Astrocyte (in vitro differentiated cells and primary cell): ENCODE data around the gene ANKUB1.

ENCODE experiments used
- EZH2 ChIP-seq: IDR thresholded peaks from 2 replicates; pipeline ENCODE4 v1.6.1; 2012; ENCODE audit warnings: mild to moderate bottlenecking, low read length, inconsistent platforms; ENCODE audit not compliant: insufficient read depth
- TF ChIP-seq, protein P1 (sequence below): IDR thresholded peaks from 2 replicates; pipeline ENCODE4 v1.5.1; 2011; ENCODE audit warnings: low read depth, mild to moderate bottlenecking, inconsistent platforms, low read length, moderate library complexity; ENCODE audit not compliant: insufficient read depth

DNA sequence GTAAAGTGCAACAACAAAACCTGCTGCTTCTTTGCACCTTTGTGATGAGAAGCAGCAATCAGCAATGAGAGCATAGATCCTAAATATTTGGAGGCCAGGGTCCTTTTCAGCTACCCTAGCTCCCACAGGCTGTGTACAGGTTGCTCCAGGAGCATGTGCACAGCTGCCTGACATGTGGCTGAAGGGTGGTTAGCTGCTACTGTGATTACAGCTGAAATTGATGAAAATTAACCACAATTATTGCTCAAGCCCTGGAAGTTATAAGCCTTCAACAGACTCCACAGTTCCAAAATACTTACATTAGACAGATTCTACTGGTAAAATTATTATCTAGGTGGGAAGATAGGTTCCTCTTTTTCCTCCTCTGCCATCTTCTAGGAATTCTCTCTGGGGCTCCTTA is 68.6 kb downstream of the ANKUB1 start:
- TF ChIP-seq, protein P1, sequence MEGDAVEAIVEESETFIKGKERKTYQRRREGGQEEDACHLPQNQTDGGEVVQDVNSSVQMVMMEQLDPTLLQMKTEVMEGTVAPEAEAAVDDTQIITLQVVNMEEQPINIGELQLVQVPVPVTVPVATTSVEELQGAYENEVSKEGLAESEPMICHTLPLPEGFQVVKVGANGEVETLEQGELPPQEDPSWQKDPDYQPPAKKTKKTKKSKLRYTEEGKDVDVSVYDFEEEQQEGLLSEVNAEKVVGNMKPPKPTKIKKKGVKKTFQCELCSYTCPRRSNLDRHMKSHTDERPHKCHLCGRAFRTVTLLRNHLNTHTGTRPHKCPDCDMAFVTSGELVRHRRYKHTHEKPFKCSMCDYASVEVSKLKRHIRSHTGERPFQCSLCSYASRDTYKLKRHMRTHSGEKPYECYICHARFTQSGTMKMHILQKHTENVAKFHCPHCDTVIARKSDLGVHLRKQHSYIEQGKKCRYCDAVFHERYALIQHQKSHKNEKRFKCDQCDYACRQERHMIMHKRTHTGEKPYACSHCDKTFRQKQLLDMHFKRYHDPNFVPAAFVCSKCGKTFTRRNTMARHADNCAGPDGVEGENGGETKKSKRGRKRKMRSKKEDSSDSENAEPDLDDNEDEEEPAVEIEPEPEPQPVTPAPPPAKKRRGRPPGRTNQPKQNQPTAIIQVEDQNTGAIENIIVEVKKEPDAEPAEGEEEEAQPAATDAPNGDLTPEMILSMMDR = no peak
- no peak for TF ChIP-seq EZH2
